Loucy (cell line): Measurements from ENCODE around the gene SOWAHA.

ENCODE experiments used
- EZH2phosphoT487 ChIP-seq: fragments of 200-600 bp; IDR thresholded peaks from 2 replicates; pipeline ENCODE4 v1.6.1; 2018; ENCODE audit warnings: antibody characterized with exemption, mild to moderate bottlenecking, moderate library complexity, borderline replicate concordance
- TF ChIP-seq, protein P1 (sequence below): fragments of 200-600 bp; sonication (generic); conservative IDR thresholded peaks from 2 replicates; pipeline ENCODE4 v1.5.1; 2014; ENCODE audit warnings: mild to moderate bottlenecking, antibody characterized with exemption, low read length

DNA sequence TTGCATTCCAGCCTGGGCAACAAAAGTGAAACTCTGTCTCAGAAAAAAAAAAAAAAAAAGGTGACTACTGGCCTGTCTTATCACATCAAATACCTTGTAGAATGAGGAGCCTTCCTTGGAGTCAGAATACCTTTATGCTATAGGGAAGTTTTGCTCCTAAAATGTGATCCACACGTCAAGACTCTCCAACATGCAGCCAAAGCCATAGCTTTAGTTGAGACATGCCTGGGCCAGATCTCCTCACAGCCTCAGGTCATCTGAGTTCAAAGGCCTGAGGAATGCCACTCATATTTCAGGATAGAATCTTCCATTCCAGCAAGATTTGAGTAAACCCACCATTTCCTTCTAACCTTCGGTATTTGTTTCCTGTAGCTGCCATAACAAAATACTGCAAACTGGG lies 13.7 kb upstream of the SOWAHA start:
- TF ChIP-seq, protein P1, sequence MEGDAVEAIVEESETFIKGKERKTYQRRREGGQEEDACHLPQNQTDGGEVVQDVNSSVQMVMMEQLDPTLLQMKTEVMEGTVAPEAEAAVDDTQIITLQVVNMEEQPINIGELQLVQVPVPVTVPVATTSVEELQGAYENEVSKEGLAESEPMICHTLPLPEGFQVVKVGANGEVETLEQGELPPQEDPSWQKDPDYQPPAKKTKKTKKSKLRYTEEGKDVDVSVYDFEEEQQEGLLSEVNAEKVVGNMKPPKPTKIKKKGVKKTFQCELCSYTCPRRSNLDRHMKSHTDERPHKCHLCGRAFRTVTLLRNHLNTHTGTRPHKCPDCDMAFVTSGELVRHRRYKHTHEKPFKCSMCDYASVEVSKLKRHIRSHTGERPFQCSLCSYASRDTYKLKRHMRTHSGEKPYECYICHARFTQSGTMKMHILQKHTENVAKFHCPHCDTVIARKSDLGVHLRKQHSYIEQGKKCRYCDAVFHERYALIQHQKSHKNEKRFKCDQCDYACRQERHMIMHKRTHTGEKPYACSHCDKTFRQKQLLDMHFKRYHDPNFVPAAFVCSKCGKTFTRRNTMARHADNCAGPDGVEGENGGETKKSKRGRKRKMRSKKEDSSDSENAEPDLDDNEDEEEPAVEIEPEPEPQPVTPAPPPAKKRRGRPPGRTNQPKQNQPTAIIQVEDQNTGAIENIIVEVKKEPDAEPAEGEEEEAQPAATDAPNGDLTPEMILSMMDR, result no peak
- no peak for TF ChIP-seq EZH2phosphoT487
